NB4 (cell line): Measurements from ENCODE around the gene CCNY.

Source experiments
- DNase-seq: peaks from one replicate; pipeline ENCODE4 v3.0.0; 2010; ENCODE audit warnings: low read depth
- H3K4me3 ChIP-seq: one replicate; pipeline ENCODE4 v1.5.1; 2011; ENCODE audit warnings: mild to moderate bottlenecking, low read depth, low read length, moderate library complexity
- CTCF ChIP-seq: IDR thresholded peaks from one replicate; pipeline ENCODE4 v1.5.1; 2012; ENCODE audit warnings: low read depth, low read length
- MAX ChIP-seq: IDR thresholded peaks from 2 replicates; pipeline ENCODE4 v1.6.1; 2011; ENCODE audit warnings: low read depth, low read length
- MYC ChIP-seq: IDR thresholded peaks from 2 replicates; pipeline ENCODE4 v1.6.1; 2011; ENCODE audit warnings: low read depth, low read length
- POLR2A ChIP-seq: IDR thresholded peaks from 2 replicates; pipeline ENCODE4 v1.6.1; 2011; ENCODE audit warnings: mild to moderate bottlenecking; ENCODE audit not compliant: insufficient read length; ENCODE audit errors: extremely low read depth

CCNY gene

GRCh38 chr10:35598379-35598778, 262.1 kb downstream of the CCNY start:
- TF ChIP-seq MAX: no peak
- no peak for TF ChIP-seq POLR2A
- DNase-seq: no peak
- no peak overlapping the region for H3K4me3 ChIP-seq

GRCh38 chr10:35600193-35600592, 263.9 kb downstream of the CCNY start:
- H3K4me3 ChIP-seq: no peak overlapping the region
- DNase-seq: peak; percentile 4

GRCh38 chr10:35605191-35605590, 268.9 kb downstream of the CCNY start, which contains the start of gene GJD4:
Gene GJD4 (plus strand): TSS chr10:35605341. CDS start chr10:35605568, 227 bp downstream.
- TF ChIP-seq MAX (no peak), POLR2A (no peak), MYC (no peak), CTCF (no peak)
- DNase-seq: no peak
- no peak within 1 kb of the TSS for H3K4me3 ChIP-seq

More at GRCh38 chr10:35600193-35600592, 263.9 kb downstream of the CCNY start:
- TF ChIP-seq CTCF (peak; percentile 25), MAX (no peak), MYC (no peak)

GRCh38 chr10:35606430-35606829, 270.1 kb downstream of the CCNY start:
- TF ChIP-seq MAX: no peak
- TF ChIP-seq POLR2A: no peak
- no peak for TF ChIP-seq MYC
- no peak for TF ChIP-seq CTCF
- no peak for DNase-seq
- H3K4me3 ChIP-seq: no peak overlapping the region

- TF ChIP-seq MAX (no peak), CTCF (no peak), MYC (no peak), POLR2A (no peak)
- no peak overlapping the region for H3K4me3 ChIP-seq
- DNase-seq: no peak
Observed at GRCh38 chr10:35607475-35608327, 271.4 kb downstream of the CCNY start.

GRCh38 chr10:35608328-35608672, 272.0 kb downstream of the CCNY start:
- no peak for TF ChIP-seq MYC
- no peak overlapping the region for H3K4me3 ChIP-seq
- DNase-seq: no peak

- TF ChIP-seq CTCF (no peak), MAX (no peak), POLR2A (no peak), MYC (no peak)
- peak; percentile 6 for DNase-seq
- H3K4me3 ChIP-seq: no peak overlapping the region
Observed at GRCh38 chr10:35611750-35612149, 275.4 kb downstream of the CCNY start.
